Testis (tissue), 3 donors: Measurements from ENCODE around the gene NAALADL1. TPM values are rescaled to one million over a fixed set of nuclear protein-coding genes. Genes with fewer than 3 reads are reported as not detected.

Source experiments
- DNase-seq: peaks from one replicate; pipeline ENCODE4 v3.0.0-alpha.2; 2019
- H3K27ac ChIP-seq, 2 donors: fragments of 200-600 bp; sonication (generic); one replicate each; pipeline ENCODE4 v1.5.1; 2019
- H3K27me3 ChIP-seq: fragments of 200-600 bp; sonication (generic); one replicate; pipeline ENCODE4 v1.5.1; 2019
- H3K36me3 ChIP-seq: fragments of 200-600 bp; sonication (generic); one replicate; pipeline ENCODE4 v1.5.1; 2017; ENCODE audit warnings: low read depth; ENCODE audit errors: missing control alignments
- H3K4me1 ChIP-seq: fragments of 200-600 bp; sonication (generic); one replicate; pipeline ENCODE4 v1.5.1; 2019
- H3K4me3 ChIP-seq, 2 donors: fragments of 200-600 bp; sonication (generic); one replicate each; pipeline ENCODE4 v1.5.1; 2017 to 2019
- H3K9me3 ChIP-seq: fragments of 200-600 bp; sonication (generic); one replicate; pipeline ENCODE4 v1.5.1; 2017
- CTCF ChIP-seq, 3 experiments: fragments of 450-650 bp in 2 of 3; fragments of 200-600 bp in 1 of 3; sonication (generic) in 1 of 3; IDR thresholded peaks; one replicate each; pipeline ENCODE4 v1.5.1; 2016 to 2019; ENCODE audit warnings: antibody characterized with exemption in 3 of 3, mild to moderate bottlenecking in 2 of 3, moderate library complexity in 1 of 3
- POLR2A ChIP-seq: fragments of 450-650 bp; IDR thresholded peaks from one replicate; pipeline ENCODE4 v1.6.1; 2017; ENCODE audit warnings: antibody characterized with exemption, mild to moderate bottlenecking, moderate library complexity
- WGBS, 2 donors: methylation state at CpG; one replicate each; pipeline ENCODE4 v1.1.5; 2018; 5-methylcytosine and 5-hydroxymethylcytosine counted together
- intact Hi-C: fragments of 100-400 bp; cut with DNase I; formaldehyde crosslinking; loops from one replicate; pipeline ENCODE4 v1.15.1; 2023; ENCODE audit warnings: low total_unique reads
- polyA plus RNA-seq: library from polyadenylated mRNA; stranded (reverse); fragments of 350-450 nt; fragmentation: Illumina TruSeq; extraction: RNeasy Lipid Tissue Mini Kit (QIAGEN cat#74804); gene quantifications from one replicate; pipeline ENCODE4 v1.2.3, GENCODE V29; 2014; ENCODE audit warnings: low read depth, low replicate concordance; ENCODE audit not compliant: insufficient read depth
- total RNA-seq, 2 donors: library from RNA; depleted of rRNA; stranded (reverse); fragments of >200 nt; gene quantifications; one replicate each; pipeline ENCODE4 v1.2.3, GENCODE V29; 2016

The NAALADL1 gene
- total and polyA plus RNA-seq, 3 donors from 2014 or later, result 16.0 to 18.1 (median 16.5) TPM

GRCh38 chr11:65017937-65018336 lies 40.4 kb downstream of the NAALADL1 start:
- WGBS, 2 donors, result 94 to 99% methylated on average over 6 of the region's 6 CpGs
- intact Hi-C loops, result loop anchor here (10.0 kb wide), 2 partner anchors 97 to 173 kb away; partner anchors contain the start of genes CDC42BPG, TM7SF2 and ZNHIT2
- H3K36me3 ChIP-seq, result no peaks in the 10 kb centered on the region

DNA sequence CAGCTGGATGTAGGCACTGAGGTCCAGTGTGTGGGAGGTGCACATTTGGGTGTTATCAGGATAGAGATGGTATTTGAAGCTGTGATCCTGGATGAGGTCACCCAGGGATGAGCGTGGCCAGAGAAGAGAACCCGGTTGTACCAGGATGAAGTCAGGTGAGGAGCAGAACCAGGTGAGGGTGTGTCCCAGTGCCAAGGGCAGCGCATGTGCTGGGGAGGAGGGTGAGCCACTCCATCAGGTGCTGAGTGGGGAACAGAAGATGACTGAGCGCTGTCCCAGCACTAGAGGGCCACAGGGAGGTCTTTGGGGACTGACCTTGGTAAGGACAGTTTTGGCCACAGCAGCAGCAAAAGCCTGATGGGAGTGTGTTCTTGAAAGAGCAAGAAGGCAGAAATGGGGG lies 41.6 kb downstream of the NAALADL1 start:
- intact Hi-C loops, result loop anchor here (10.0 kb wide), 2 partner anchors 98 to 172 kb away; partner anchors contain the start of genes CDC42BPG, TM7SF2 and ZNHIT2

More at GRCh38 chr11:65017937-65018336, 40.4 kb downstream of the NAALADL1 start:
- Histone ChIP-seq H3K4me3 (no peak overlapping the region), H3K27me3 (no peaks in the 10 kb centered on the region), H3K4me1 (no peaks in the 10 kb centered on the region), H3K27ac (no peak overlapping the region), H3K9me3 (no peaks in the 10 kb centered on the region)
- DNase-seq, result no peak
- no peak for TF ChIP-seq POLR2A
- no peak for TF ChIP-seq CTCF (IDR thresholded peaks at IDR 0.05)

GRCh38 chr11:65014726-65015227 lies 43.6 kb downstream of the NAALADL1 start:
- 25 to 34% methylated on average over 14 to 23 of the region's 23 CpGs for WGBS, 2 donors
- no peak for DNase-seq
- intact Hi-C loops, result loop anchor here (10.0 kb wide), 2 partner anchors 100 to 170 kb away; partner anchors contain the start of genes CDC42BPG, TM7SF2 and ZNHIT2
- no peaks in the 10 kb centered on the region for H3K4me1 ChIP-seq
- peak overlapping the region; percentile 90 to 98 for H3K27ac ChIP-seq
- TF ChIP-seq POLR2A (no peak), CTCF (IDR thresholded peaks at IDR 0.05) (no peak)
- H3K36me3 ChIP-seq, result no peaks in the 10 kb centered on the region
- no peaks in the 10 kb centered on the region for H3K9me3 ChIP-seq
- no peaks in the 10 kb centered on the region for H3K27me3 ChIP-seq
- H3K4me3 ChIP-seq, result peak overlapping the region; percentile 55 to 88

More for the DNA sequence above, 41.6 kb downstream of the NAALADL1 start:
- H3K27me3 ChIP-seq, result no peaks in the 10 kb centered on the region
- H3K4me1 ChIP-seq, result no peaks in the 10 kb centered on the region
- DNase-seq, result no peak
- TF ChIP-seq CTCF (IDR thresholded peaks at IDR 0.05) (no peak), POLR2A (no peak)
- 75 to 84% methylated on average over 4 of the region's 4 CpGs for WGBS, 2 donors
- H3K27ac ChIP-seq, result no peak overlapping the region
- no peaks in the 10 kb centered on the region for H3K36me3 ChIP-seq
- H3K4me3 ChIP-seq, result no peak overlapping the region
- no peaks in the 10 kb centered on the region for H3K9me3 ChIP-seq

DNA sequence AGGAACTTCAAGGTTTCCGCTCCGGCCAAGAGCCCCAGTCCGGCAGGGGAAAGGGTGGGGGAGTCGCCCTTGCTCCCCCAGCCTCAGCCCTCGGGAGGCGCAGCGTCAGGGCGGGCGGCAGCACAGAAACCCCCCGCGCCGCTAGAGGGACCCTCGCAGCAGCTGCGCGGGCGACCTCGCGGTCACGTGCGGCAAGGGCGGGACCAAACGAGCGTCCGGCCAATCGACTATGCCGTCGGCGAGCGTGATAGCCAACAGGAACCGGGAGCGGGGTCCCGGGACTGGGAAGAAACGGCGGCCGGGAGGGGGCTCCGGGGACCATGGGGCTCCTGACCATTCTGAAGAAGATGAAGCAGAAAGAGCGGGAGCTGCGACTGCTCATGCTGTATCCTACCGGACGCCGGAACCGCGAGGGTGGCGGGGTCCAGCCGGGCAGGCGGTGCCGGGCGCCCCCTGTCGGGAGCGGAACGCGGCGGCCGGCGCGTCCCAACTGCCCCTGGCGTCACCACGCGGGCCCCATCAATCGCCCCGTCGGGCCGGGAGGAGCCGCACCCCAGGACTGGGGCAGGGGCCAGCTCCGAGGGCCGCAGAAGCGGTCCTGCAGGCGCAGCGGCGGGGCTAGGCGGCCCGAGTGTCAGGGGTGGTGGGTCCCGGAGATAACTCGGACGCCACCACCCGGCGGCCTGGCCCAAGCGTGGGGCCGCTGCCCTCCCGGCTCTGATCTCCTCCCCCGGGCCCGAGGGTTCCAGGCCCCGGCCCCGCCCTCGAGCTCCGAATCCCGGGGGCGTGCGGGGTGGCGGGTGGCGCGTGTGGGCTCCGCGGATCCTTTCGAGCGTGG lies 44.2 kb downstream of the NAALADL1 start, which contains the start of gene ARL2:
Gene ARL2, plus strand, starts transcription at position 273 of the 838 bp plus-strand sequence. Its CDS starts 48 bp downstream, at position 321.
- intact Hi-C loops, result loop anchor here (10.0 kb wide), 2 partner anchors 101 to 169 kb away; partner anchors contain the start of genes CDC42BPG, TM7SF2 and ZNHIT2
- Histone ChIP-seq H3K4me1 (no peaks in the 10 kb centered on the region), H3K36me3 (no peaks in the 10 kb centered on the region), H3K27me3 (no peaks in the 10 kb centered on the region), H3K9me3 (no peaks in the 10 kb centered on the region), H3K4me3 (peak within 1 kb of the TSS; percentile 55 to 88), H3K27ac (peak within 1 kb of the TSS; percentile 90 to 98)
- TF ChIP-seq POLR2A (no peak), CTCF (IDR thresholded peaks at IDR 0.05) (peak; percentile 85 to 92 (median 86))
- 0 to 1% methylated on average over 2 to 48 of the region's 96 CpGs for WGBS, 2 donors
- peak; percentile 94 for DNase-seq
